ENCODE data around the gene MSRB3.

GRCh38 chr12:65463611-65464010, 185.1 kb downstream of the MSRB3 start:
- TF ChIP-seq CTCF (conservative IDR thresholded peaks at IDR 0.05) (no peak), EZH2 (IDR thresholded peaks at IDR 0.05; ENCODE audit: low read depth) (no peak)
